ENCODE data around the gene CCNI2.
"Not testable (repeated sequence)": the region's sequence is repeated elsewhere in the genome, so short reads cannot be mapped to it uniquely, and the experiment has no call there.

CCNI2 gene

DNA sequence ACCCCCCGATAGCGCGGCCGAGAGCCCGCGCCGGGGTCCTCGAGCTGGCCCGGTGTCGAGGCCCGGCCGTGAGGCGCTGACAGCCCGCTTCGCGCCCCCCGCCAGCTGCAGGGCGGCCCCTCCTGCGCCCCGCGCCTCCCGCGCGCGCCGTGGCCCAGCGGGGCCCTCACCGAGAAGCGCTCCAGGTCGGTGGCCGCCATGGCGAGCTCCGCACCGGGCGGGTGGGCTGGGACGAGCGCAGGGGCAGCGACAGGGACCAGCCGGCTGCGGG is 29.6 kb downstream of the CCNI2 start:
- intact Hi-C loops (cut with DNase I): loop anchor here (5.0 kb wide), 1 partner anchor 35 kb away; the partner anchor contains the start of gene SOWAHA
- DNase-seq: no peak

DNA sequence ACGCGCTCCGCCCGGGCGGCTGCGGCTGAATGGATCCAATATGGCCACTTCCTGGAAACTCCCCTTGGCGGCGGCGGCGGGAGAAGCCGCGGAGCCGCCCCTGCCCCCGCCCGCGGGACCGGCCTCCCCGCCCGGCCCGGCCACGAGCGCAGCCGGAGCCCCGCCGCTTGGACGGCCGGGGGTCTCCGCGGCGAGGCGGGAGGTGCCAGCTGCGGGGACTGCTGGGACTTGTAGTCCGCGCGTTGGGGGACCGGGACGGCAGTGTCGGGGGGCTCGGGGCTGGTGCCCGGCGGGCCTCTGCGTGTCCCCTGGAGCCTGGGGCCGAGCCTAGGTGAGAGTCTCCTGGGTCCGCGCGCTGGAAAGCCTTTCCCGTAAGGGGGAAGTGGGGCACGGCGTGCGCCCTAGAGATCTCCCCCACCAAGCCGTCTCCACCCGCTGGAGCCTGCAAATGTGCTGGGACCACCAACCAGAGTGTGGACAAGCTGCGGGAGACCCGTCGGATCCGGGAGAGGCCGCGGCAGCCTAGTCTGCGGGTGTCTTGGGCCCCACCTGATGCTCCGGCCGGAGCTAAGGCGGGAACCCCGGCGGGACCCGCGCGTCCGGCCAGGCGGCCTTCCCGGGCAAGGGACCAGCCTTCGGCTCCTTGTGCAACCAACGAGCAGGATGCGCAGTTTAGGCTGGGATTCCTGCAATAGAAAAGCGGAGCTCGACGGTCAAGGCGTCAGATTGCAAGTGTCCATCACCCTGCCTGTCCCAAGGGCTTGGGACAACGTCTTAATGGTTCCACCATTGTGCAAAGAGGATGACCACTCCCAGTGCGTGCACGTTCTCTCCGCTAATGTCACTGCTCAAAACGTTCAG is 30.2 kb downstream of the CCNI2 start, which contains the start of gene SEPTIN8:
Gene SEPTIN8, minus strand, starts transcription at position 31 of the 861 bp plus-strand sequence. CDS start 102 bp downstream, outside the sequence.
- peak in 9 of 10 donors; percentile 57 to 96 (median 67) for DNase-seq
- intact Hi-C loops (cut with DNase I): loop anchor here (5.0 kb wide), 1 partner anchor 35 kb away; the partner anchor contains the start of gene SOWAHA

DNA sequence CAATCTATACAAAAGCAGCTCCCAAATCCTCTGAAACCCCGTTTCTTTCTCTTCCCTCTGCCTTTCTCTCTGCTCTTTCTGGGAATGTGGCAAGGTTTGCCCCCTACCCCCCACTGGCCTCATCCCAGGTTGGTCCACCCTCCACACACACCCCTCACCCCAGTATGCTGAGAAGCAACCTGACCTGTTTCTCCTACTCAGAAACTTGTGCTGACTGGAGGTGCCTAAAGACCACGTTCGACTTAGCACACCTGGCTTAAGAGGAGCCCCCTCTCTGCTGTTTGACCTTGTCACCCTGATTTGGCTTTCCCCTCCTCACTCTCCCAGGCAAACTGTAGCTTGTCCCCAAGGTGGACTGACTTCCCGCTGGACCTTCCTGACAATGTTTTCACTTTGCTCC is 30.9 kb downstream of the CCNI2 start:
- DNase-seq: peak in 1 of 10 donors; percentile 35
- intact Hi-C loops (cut with DNase I): loop anchor here (5.0 kb wide), 1 partner anchor 34 kb away; the partner anchor contains the start of gene SOWAHA

- DNase-seq: no peak
- intact Hi-C loops (cut with DNase I): loop anchor here (5.0 kb wide), 1 partner anchor 33 kb away; the partner anchor contains the start of gene SOWAHA
Observed at GRCh38 chr5:132778856-132779255, 31.6 kb downstream of the CCNI2 start.

GRCh38 chr5:132779961-132780360 is 32.7 kb downstream of the CCNI2 start:
- DNase-seq: peak in 5 of 10 donors; percentile 43 to 85 (median 68)
- intact Hi-C loops (cut with DNase I): loop anchor here (5.0 kb wide), 1 partner anchor 32 kb away; the partner anchor contains the start of gene SOWAHA

DNA sequence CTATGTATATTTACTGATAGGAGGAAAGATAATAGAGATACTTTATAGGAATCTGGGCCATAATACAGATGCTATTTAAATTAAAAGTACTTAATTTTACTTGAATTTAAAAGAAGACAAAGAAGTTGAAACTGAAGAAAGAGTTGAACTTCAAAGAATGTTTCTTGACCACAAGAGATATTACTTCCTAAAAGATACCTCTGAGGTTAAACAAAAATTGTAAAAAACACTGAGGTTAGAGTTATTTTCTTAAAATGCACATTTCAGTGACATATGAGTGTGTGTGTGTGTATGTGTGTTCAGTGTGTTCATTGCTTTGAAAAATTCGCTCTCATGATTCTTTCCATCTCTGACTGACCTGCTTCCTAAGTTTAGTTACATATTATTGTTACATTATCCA is 33.4 kb downstream of the CCNI2 start:
- no peak for DNase-seq
- intact Hi-C loops (cut with DNase I): no loop called here

DNA sequence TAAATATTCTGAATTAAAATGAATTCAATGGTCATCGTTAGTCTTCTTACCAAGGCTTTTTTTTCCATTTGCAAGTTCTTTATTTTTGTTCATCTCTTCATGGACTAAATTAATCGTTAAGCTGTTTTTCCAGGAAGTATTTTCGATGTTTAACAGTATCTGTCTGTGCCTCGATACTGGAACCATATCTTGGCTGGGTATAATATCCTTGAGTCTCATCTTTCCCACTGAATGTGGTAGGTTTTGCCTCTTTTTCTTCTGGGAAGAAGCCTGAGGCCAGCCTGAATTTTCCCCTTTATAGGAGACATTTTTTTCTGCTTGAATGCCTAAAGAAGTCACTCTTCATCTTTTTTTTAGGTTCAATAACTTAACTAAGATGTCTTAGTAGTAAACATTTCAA is 33.8 kb downstream of the CCNI2 start:
- DNase-seq: no peak
- intact Hi-C loops (cut with DNase I): no loop called here

DNA sequence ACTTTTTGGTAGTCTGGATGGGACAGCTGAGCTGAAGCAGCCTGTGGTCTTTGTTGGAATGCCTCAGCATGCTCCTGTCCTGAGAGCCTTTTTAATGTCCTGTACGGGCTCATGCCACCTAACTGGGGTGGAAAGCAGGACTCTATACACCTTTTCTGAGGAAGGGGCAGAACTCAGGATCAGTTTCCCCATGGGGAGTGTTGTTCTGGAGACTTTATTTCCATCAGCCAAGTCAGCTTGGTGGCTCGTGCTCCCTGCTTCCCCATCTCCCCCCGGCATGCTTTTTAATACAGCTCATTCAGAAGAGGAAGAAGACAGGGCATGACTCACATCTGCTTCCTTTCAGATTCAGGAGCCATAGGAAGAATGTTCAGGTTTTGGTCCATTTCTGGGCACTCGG is 34.9 kb downstream of the CCNI2 start:
- DNase-seq: peak in 1 of 10 donors; percentile 66
- intact Hi-C loops (cut with DNase I): no loop called here

- DNase-seq: peak in 1 of 10 donors; percentile 36
- intact Hi-C loops (cut with DNase I): no loop called here
Observed at GRCh38 chr5:132785365-132785764, 38.1 kb downstream of the CCNI2 start.

- intact Hi-C loops (cut with DNase I): no loop called here
- DNase-seq: no peak
Observed at GRCh38 chr5:132785864-132786263, 38.6 kb downstream of the CCNI2 start.

DNA sequence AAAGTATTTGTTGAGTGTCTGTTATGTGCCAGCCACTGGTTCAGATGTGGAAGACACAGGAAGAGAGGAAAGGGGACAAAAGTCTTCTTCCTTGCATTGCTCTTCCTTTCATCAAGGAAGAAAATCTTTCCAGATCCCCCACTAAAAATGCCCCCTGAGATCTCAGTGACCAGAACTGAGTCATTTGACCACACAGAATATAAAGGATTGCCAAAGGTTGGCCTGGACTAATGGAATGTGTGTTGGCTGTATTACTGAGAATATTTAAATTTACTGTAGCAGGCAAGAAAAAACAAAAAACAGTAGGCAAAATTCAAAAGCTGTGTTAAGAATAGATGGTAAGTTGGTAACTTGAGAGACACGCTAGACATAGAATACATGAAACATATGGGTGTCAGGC is 39.9 kb downstream of the CCNI2 start:
- intact Hi-C loops (cut with DNase I): no loop called here

GRCh38 chr5:132788508-132788907 is 41.3 kb downstream of the CCNI2 start:
- intact Hi-C loops (cut with DNase I): no loop called here
- no peak for DNase-seq

More for the DNA sequence above, 39.9 kb downstream of the CCNI2 start:
- no peak for DNase-seq

DNA sequence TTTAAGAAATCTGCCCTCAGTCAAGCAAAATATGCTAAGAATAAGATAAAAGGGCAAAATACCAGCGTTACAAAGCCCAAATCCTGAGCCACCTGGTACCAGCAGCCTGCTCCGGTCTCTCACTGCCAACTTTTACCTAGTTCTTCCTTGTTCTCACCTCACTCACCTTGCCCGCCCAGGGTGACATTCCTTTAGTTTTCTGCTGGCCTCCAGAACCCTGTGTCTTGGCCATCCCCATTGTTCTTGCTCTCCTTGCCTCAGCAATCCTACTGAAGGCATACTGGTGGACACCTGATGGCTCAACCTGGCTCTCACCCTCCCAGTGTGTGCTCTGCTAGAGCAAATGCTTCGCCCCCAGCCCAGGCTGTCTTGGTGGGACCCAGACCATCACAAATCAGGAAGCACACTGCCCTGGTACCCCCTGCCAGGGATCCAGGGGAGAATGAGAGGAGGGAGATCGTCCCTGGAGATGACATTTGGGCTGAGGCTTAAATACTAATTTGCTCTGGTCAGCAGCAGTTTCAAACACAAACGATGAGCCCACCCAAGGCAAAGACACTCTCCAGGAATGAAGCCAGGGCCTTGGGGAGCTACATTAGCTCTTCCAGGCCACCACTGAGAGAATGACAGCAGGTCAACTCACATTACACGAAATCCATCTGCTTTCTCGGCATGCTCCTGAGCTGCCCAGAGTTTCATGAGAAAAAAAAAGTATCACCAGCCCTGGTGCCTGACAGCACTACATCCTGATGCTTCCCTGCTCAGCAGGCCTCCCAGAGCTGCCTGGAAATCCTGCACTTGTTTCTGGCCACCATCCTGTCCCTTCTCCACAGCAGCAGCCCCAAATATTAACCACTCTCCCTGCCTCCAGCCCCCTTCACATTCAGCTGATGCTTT is 42.0 kb downstream of the CCNI2 start:
- DNase-seq: peak in 1 of 10 donors; percentile 55
- intact Hi-C loops (cut with DNase I): no loop called here

DNA sequence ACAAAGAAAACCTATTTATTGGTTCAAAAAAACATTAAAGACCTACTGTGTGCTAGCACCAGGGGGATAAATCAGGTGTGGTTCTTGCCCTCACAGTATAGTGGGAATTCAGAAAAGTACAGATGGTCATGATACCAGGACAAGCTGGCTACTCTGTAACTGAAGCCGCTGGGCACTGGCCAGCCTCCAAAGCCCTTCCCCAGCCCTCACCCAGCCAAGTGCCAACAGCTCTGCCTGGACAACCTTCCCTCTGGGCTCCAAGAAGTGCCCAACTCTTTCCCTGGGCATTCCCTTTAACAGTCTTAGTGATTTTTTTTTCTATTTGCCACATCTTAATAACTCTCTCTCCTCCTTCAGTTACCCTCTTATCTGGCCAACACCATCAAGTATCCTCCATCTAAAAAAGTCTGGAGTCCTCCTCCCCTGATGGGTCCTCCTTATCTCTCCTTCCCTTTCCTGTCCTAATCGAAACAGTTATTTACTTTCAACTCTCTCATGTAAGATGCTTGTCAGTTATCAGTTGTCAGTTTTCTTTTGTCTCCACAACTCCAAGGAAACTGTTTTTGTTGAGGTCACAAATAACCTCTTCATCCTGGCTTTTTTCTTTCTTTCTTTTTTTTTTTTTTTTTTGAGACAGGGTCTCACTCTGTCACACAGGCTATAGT is 43.1 kb downstream of the CCNI2 start:
- intact Hi-C loops (cut with DNase I): no loop called here

GRCh38 chr5:132791026-132791425 is 43.8 kb downstream of the CCNI2 start:
- intact Hi-C loops (cut with DNase I): no loop called here
- DNase-seq: no peak

More for the DNA sequence above, 43.1 kb downstream of the CCNI2 start:
- peak in 4 of 10 donors; percentile 40 to 83 (median 72) for DNase-seq

- intact Hi-C loops (cut with DNase I): no loop called here
- peak in 2 of 10 donors; percentile 63 to 90 for DNase-seq
Observed at GRCh38 chr5:132797651-132798050, 50.4 kb downstream of the CCNI2 start.

GRCh38 chr5:132799392-132799791 is 52.2 kb downstream of the CCNI2 start:
- no peak for DNase-seq
- intact Hi-C loops (cut with DNase I): no loop called here

- peak in 2 of 10 donors; percentile 41 to 81 for DNase-seq
- intact Hi-C loops (cut with DNase I): no loop called here
Observed at GRCh38 chr5:132800545-132800944, 53.3 kb downstream of the CCNI2 start.

DNA sequence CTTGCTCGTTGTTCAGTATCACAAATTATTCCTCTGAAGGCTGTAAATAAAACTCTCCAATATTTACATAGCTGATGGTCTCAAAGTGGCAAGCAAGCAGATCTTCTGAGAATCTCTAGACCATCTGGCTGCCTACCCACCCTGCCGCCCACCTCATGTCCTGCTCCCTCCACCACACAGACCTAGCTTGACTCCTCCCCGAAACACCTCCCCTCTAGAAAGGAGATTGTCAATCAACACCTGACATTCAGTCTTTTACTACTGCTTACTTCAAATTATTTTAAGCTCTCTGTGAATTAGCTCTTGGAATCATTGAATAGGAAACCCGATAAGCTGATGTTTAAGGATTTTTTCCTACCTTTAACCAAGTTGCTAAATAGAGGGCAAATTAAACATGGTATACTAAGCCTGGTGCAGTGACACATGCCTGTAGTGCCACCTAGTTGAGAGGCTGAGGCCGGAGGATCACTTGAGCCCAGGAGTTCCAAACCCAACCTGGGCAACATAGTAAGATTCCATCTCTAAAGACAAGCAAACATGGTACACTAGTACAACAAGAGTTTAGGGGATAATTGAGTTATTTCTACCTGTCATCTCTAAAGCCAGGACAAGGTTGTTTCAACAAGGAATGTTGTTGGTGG is 54.9 kb downstream of the CCNI2 start:
- peak in 1 of 10 donors; percentile 68 for DNase-seq
- intact Hi-C loops (cut with DNase I): no loop called here

- intact Hi-C loops (cut with DNase I): not testable (repeated sequence)
Observed at GRCh38 chr5:132802685-132803066, 55.5 kb downstream of the CCNI2 start.

More at GRCh38 chr5:132802685-132803066, 55.5 kb downstream of the CCNI2 start:
- not testable (repeated sequence) for DNase-seq

Data from posterior cingulate gyrus (tissue), 11 donors.